SH-SY5Y (cell line): ENCODE measurements around the gene OR6J1.

ENCODE experiments used
- GATA2 ChIP-seq: IDR thresholded peaks from 2 replicates; pipeline ENCODE4 v1.6.1; 2011; ENCODE audit warnings: mild to moderate bottlenecking, low read depth, low read length
- GATA3 ChIP-seq: IDR thresholded peaks from 2 replicates; pipeline ENCODE4 v1.6.1; 2011; ENCODE audit warnings: low read depth, mild to moderate bottlenecking, low read length, moderate library complexity

- TF ChIP-seq GATA2, result no peak
- no peak for TF ChIP-seq GATA3
Observed at GRCh38 chr14:22626590-22626989, 17.6 kb downstream of the OR6J1 start.
